ENCODE results near the gene TMEM132C.
"Not testable (repeated sequence)": the region's sequence is repeated elsewhere in the genome, so short reads cannot be mapped to it uniquely, and the experiment has no call there.

Gene TMEM132C

DNA sequence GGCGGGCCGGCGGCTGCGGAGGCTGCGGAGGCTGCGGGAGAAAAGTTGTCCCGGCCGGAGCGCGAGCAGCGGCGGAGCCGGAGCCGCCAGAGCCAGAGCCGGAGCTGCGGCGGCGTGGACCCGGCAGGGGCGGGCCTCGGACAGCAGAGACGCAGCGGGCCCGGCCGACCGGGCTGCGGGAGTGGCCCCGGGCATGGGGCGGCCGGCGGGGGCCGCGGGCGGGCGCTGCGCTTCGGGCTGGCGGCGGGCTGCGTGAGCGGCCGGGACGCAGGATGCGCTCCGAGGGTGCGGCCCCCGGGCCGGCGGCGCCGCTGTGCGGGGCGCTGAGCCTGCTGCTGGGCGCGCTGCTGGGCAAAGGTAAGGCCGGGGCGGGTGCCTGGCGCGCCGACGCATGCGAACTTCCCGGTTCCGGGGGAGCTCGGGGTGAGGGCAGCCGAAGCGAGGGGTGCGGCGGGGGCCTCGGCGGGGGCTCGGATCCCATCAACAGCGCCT is at the start of gene TMEM132C:
TMEM132C (plus strand) TSS at position 40 of the 492 bp plus-strand sequence; CDS start at position 273, 233 bp downstream.
- FAIRE-seq: no peak

DNA sequence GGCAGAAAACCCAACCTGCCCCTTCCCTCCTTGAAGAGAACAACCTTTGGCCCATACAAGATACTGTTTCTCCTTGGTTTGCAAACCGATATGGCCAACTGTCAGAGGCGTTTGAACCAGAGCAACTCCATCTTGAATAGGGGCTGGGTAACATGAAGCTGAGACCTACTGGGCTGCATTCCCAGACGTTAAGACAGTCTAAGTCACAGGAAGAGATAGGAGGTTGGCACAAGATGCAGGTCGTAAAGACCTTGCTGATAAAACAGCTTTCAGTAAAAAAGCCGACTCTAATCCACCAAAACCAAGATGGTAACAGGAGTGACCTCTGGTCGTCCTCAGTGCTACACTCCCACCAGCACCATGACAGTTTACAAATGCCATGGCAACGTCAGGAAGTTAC is 42.7 kb upstream of the TMEM132C start:
- no peak for FAIRE-seq

DNA sequence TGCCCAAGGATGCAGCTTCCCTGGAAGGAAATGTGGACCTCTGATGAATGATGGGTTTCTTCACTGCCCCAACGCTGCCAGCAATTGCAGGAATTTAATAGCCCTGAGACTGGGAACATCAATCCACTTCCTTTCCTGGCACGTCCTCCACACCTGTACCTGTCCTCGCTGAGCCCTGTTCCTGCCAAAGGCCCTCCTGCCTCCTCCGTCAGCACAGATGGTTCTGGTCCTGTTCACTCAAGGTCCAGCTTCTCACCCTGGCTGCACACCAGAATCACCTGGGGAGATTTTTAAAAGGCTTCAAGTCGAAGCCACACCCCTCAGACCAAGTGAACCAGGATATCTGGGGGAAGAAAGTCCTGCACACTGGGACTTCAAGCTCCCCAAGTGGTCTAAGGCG is 38.4 kb upstream of the TMEM132C start:
- no peak for FAIRE-seq

DNA sequence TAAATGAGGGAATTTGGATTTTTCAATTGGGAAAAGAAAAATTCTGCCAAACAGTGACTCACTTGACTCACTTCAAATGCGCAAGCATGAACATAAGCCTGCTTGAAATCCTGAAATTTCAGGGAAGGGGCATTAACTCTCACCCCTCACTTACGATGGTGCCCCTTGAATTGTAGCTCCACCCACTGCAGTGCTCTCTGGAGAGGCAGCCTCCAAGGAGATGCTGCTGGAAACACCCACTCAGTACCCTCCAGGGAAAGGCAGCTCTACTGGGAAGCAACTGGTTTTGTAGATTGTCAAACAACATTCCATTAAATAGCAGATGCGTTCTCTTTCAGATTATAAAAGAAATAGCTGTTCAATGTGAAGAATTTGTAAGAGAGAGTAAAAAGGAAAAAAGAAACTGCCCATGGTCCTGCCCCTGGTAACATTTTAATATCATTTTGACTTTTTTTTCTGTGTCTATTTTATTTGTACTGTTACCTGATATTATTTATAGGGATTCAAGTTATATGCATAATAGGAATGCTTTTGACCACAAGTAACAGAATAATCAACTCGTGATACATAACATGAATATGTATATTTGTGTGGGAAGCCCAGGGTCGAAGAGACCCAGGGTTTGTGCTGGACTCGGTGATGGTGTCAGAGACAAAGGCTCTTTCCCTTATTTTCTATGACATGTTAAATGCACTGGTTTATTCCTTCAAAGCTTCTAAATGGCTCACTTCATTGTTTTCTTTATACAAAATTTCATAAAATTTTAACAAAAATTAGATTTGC is 31.1 kb upstream of the TMEM132C start:
- FAIRE-seq: no peak

DNA sequence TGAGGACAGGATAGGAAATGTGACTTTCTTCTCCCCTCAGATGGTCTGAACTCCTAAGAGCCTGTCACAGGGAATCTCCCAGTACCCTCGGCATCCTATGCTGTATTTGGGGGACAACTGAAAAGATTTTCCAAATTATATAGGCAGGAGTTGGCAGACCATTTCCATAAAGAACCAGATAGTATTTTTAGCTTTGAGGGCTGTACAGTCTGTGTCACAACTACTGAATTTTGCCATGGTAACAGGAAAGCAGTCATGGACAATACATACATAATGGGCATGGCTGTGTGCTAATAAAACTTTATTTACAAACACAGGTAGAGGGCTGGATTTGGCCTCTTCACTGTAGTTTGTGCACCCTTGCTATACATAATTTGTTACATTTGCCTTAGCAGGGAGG is 30.4 kb upstream of the TMEM132C start:
- FAIRE-seq: no peak

DNA sequence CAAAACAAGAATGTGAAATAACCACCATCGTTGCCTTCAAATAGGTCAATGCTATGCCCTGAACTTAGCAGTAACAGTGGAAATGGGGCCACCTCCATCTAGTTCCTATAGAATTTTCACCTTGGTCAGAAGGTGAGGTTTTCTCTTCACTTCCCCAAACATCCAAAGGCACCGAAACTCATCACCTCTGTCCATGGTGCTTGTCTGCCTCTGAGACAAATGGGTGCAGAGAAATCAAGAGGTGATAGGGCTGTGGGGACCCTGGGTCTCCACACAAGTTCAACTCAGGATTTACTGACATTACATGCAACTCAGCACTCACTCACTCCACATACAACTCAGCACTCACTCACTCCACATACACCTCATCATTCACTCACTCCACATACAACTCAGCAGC is 26.2 kb upstream of the TMEM132C start:
- FAIRE-seq: no peak

DNA sequence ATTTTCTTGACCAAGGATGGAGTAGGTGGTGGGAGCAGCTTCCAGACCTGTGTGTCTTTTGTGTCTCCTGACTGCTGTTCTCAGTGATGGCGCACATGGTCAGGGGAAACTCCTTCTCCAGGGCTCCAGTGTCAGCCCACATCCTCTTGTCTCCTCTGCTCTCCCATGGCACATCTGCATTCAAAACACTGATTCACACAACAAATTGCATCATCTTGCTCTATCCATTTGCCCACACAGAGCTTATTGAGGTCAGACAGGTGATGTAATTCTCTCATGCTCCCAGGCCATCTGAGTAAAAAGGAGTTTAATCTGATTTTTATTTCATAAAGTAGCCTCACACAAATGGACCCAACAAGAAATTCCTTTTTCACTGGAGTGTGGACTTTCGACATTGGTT is 21.8 kb upstream of the TMEM132C start:
- no peak for FAIRE-seq

DNA sequence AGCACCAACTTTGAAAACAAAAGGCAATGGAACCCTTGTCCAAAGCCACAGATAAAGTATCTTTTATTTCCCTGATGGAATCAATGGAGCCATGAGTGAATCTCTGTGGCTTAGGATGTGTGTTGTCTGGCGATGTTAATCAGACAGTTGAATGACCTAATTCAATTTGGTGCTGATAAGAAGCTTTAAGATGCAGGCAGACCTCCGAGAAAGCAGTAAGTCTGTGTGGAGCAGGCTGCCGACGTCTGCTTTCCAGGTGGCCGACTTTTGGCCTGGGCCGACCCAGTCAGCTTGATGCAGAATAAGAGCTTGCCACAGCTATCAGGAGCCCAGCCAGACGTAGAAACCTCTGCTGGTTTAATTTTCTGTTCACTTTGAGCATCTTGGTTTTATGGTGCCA is 21.1 kb upstream of the TMEM132C start:
- FAIRE-seq: no peak

DNA sequence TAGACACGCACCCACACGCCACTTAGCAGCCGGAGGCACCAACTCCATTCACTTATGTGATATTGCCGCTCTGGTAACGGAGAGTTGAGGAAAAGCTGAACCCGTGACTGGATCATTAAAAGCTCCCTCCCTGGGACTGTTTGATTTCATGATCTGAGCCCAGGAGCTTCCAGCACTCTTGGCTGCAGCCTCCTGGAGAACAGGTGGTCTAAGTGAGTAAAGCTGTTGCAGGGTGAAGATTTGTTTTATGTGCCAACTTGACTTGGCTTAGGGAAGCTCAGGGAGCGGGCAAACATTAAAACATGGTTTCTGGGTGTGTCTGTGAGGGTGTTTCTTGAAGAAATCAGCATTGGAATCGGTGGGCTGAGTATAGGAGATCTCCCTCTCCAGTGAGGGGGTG is 16.9 kb upstream of the TMEM132C start:
- no peak for FAIRE-seq

DNA sequence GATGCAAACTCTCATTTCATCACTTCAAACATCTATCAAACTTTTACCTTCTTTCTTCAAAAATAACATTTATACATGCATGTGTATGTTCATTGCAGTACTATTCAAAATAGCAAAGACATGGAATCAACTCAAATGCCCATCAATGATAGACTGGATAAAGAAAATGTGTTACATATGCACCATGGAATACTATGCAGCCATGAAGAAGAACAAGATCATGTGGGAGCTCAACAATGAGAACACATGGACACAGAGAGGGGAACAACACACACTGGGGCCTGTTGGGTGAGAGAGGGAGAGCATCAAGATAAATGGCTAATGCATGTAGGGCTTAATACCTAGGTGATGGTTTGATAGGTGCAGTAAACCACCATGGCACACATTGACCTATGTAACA is 13.1 kb upstream of the TMEM132C start:
- FAIRE-seq: not testable (repeated sequence)

DNA sequence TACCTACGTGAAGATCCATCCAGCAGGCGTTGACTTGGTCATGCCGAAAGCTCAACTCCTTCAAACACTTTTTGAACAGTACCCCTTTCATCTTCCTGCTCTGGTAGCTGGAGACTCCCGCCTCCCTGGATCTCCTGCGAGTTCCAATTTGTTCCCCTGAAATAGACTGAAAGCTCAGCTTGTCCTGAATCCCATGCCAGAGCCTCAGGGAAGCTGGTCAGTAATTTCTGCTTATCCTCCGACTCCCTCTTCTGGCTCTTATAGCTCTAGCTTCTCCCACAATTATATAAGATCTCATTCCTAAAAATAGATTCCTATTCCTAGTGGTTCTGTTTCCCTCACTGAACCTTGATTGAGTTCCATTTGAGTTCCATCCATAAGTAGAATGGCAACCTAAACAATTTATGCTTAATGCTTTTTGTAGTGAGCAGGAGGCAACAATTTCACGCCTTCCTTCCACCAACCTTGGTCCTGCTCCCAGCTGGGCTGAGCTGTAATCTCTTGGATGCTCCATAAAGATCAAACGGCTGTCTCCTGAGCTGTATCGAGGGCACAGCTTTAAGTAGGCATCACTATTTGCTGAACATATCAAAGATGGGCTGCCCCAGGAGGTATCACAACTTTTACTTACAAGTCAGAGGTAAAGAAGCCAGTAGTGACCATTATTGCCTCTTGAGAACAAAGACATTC is 8.0 kb upstream of the TMEM132C start:
- no peak for FAIRE-seq

DNA sequence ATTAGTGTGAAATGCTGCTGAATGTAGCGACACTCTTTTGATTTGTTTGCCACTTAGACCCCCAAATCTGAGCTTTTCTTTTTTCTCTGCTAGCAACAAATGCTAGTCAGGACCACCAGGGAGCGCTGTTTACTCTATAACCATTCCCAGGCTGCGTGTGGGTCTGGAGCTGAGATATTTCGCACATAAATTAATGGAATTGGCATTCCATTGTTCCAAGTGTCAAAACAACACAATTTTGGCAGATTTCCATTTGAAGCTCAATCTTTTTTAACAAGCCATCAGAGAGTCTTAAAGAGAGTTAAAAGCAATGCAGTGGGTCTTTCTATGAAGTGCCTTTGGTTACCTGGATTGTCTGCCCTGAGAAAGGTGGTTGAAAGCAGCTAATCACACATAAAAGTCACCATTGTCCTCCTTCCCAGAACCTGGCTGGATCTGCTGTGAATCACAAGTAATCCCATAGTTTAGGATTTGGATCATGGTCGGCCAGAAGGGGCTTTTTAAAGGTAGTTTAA is 7.4 kb upstream of the TMEM132C start:
- FAIRE-seq: no peak

DNA sequence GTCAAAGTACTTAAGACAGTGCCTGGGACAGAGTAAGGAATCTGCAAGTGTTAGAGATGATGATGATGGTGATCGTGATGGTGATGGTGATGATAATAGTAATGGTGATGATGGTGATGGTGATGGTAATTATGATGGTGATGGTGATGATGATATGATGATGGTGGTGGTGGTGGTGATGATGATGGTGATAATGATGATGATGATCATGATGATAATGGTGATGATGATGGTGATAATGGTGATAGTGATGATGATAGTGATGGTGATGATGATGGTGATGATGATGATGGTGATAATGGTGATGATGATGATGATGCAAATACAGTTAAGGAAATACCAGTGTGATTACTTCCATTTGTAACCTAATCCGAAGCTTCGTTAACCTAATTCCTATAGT is 5.2 kb upstream of the TMEM132C start:
- no peak for FAIRE-seq

DNA sequence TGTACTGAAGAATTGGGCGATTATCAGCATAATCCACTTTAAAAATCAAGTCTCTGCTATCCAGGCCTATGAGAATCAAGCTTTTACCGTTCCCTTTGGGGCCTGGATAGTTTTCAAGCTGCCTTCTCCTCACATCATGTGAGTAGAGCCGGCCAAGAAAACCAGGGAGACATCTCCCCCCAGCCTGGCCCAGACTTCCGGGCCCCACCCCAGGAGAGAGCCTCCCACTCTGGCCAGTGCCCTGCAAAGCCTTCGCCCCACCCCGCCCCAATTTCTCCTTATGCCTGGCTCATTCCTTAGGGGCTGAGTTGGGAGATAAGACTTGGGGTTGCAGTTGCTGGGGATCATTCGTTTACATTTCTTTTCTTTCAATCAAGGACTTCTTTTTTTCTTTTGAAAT is 1.4 kb upstream of the TMEM132C start:
- no peak for FAIRE-seq

DNA sequence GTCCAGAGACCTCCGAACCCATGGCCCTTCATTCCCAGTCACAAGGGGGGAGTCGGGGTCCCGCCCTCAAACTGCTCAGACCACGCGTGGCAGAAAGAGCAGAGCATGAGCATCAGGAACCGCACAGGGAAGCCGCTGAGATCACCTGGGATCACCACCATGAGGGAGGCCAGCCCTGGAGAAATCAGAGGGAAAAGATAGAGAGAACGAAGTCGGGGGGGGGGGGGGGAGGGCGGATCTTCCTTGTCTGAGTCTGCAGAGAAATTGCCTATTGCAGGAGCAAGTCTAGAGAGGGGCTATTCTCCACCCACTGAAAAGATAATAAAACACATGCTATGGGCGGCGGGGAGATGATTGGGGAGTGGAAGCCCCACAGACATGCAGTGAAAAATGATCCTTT is 884 bp upstream of the TMEM132C start:
- no peak for FAIRE-seq

DNA sequence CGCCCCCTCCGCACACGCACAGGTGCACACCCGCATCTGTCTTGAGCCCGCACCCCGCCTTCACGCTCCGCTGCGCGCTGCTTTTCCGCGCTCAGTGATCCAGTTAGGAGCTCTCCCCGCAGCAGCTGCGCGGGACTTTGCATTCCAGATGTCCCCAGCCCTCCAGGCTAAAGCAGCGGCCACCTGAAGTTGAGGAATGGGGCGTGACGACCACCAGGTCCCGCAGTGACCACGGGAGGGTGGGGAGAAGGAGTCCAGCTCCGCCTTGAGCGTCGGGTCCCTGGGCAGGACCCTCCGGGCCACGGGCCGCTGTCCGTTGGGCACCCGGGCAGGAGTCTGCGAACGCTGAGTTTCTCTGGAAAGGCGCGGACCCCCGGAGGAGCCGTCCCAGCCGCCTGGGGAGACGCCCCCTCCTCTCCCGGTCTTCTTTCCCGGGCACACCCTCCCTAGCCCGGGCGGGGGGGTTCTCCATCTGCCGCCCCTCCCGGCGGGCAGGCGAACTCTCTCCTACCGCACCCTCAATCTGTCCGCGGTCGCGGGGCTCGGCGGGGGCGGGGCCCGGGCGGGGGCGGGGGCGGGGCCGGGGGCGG is 334 bp upstream of the TMEM132C start:
- FAIRE-seq: no peak

DNA sequence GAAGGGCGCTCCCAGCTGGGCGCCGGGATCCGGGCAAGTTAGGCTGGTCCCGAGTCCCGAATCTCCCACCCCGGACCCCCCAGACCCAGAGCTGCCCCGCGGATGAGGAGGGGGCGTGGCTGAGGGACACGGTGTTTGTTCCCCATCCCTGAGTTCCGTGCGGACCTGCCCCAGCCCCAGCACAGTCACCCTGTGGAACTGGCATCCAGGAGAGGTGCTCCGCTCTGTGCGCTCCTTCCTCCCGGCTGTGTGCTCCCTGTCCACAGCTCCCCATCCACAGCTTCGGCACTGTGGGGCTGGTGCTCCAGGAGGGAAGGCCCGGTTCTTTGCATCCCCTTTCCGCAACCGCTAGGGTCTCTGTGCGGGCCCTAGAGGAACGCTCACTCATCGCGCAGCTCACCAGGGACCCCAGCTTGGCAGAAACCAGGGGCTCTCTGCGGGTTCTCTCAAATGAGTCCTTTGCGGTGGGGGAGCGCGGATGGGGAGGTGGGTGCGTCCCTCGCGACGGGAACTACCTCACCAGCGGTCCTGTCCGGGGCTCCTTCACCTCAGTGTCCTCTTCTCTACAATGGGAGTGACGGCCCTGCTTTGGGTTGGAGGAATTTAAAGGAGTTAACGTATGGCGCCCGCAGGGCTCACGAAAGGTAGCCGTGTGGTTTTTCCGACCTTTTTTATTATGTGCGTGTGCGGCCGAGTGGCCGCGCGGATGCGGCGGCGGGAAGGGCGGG is 845 bp downstream of the TMEM132C start:
- no peak for FAIRE-seq

DNA sequence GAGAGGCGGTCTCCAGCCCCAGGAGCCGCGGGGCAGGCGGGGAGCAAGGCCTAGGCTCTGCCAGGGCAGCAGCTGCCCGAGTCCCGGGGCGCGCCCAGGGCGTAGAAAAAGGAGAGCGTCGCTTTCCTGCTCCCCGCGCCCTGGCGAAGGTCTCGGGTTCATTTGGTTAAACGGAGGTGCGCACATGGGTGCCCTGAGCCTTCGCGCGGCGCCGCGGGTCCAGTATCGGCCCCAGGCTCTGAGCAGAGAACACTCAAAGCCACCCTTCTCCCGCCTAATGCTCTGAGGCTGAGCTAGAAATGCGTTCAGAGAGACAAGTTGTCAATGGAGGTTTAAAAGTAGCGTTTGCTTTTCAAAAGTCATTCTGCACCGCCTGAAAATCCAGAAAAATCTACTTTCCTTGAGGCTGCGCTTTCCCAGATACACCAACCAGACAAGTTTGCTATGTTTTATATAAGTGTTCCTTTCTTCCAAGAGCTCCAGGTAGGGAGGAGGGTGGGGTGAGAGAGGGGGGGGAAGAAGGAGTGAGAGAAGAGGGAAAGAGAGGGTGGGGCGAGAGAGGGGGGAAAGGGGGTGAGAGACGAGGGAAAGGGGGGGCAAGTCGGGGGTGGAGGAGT is 1.5 kb downstream of the TMEM132C start:
- no peak for FAIRE-seq

DNA sequence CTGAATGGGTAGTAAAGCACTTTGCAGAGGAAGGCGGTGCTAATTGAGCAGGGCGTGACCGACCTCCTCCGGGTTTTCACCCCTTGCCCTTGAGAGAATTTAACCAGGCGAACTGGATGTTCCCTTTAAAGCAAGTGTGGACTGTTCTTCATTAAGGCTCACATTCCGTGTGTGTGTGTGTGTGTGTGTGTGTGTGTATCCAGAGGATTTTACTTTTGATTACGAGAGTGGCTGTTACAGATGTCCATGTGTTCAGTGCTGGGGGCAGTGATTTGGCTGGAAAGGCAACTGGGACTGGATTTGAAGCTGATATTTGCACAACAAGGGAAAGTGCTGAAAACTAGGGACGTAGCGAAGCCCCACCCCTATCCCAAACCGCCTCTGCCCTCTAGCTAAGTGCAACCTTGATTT is 2.2 kb downstream of the TMEM132C start:
- no peak for FAIRE-seq

DNA sequence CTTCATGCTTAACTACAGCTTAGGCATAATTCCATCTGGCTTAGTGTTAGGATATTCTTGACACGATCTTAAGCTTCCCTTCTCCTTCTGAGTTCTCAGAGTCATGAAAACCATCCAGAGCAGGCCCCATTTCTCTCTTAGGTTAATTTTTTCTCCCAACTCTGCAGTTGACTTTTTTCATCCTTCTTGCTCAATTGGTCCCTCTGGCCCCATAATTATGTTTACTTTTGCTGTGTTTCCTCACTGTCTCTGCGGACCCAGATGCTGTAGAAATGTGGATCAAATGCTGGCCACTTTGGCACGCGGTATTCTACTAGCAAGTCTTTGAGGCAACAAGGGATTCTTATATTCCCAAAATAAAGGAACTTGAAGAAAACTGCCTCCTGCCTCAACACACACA is 9.5 kb downstream of the TMEM132C start:
- FAIRE-seq: no peak

DNA sequence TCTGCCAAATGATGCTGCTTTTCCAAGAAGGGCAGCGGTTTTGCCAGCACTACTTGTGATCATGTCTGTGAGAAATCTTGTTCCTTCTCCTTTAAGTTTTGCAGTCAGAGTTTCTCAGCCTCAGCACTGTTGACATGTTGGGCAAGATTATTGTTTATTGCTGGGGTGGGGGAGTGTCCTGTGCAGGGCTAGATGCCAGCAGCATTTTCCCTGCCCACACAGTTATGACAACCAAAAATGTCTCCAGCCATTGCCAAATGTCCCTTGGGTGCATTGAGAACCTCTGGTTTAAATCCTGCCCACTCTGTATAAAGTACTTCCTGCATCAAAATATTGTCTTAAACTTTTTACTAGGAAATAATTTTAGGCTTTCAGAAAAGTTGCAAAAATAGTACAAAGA is 20.0 kb downstream of the TMEM132C start:
- no peak for FAIRE-seq

DNA sequence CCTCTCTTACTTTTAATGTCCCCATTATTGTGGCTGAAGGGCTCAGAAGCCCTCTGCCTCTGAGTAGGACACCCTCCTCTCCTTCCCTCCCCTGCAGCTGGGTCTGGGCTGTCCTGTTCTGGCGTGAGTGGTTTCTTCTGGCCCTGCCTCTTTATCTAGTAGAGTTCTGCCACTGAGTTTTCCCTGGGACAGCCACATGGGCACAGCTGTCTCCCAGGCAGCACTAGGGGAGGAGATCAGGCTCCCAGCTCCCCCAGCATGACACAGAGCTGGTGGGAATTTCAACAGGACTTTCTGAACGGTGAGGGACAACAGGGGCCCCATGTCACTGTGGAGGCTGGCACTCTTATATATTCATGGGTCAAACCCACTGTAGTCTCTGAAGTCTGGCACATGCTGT is 21.4 kb downstream of the TMEM132C start:
- FAIRE-seq: no peak

DNA sequence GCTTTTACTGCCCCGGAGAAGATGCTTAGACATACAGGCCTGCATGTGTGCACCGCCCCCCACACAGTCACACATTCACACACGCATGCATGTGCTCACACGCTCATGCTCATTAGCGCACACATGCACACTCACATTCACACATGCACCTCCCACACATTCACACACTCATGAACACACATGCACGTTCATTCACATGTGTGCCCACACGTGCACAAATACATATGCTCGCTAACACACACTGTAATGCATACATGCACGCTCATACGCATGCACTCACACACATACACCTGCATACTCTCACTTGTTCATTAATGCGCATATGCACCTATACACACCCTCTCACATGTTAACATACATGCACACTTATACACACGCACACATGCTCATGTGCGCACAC is 21.9 kb downstream of the TMEM132C start:
- no peak for FAIRE-seq

Data from G401.6 (cell line).